Measurements from ENCODE around the gene WDR36.

Gene WDR36

GRCh38 chr5:111092062-111092853 is at the start of gene WDR36:
TSS of gene WDR36 (plus strand) at chr5:111092348. CDS start at chr5:111092457, 109 bp downstream.
- DNase-seq, result peak; percentile 90

GRCh38 chr5:111043712-111044506 is 48.2 kb upstream of the WDR36 start:
- DNase-seq, result no peak

DNA sequence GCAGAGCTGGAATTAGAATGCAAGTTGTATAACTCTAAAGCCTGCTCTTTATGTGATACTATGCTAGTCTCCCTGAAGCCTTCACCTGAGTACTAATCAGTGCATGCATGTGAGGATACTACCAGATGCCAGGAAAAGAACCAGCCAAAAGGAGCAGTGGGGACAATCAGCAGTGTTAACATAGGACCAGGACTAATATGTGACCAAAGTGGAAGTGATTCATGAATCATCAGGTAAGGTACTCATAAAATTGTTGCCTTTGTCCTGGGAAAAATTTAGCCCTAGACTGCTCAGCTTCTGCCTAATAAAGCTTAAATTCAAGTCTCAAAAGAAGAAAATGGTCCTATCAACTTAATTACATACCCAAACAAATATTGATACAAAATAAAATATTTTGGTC is 34.1 kb upstream of the WDR36 start:
- no peak for DNase-seq

- DNase-seq, result no peak
These were observed 32.0 kb upstream of the WDR36 start for GRCh38 chr5:111060169-111060568.

DNA sequence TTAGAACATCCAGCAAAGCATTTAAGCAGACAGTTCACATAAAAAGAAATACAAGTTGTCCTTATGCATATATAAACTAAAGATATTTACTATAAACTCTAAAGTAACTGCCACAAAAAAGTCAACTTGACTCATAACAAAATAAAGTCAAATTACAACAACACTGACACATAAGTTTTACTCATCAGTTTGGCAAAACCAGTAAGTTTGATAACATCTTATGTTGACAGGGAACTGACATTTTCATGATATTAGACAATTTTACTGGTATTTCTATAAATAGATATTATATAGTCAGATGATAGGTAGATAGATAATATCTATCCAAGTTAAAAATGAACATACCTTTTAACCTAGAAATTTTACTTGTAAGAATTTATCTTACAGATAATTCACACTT is 30.5 kb upstream of the WDR36 start:
- DNase-seq, result no peak

DNA sequence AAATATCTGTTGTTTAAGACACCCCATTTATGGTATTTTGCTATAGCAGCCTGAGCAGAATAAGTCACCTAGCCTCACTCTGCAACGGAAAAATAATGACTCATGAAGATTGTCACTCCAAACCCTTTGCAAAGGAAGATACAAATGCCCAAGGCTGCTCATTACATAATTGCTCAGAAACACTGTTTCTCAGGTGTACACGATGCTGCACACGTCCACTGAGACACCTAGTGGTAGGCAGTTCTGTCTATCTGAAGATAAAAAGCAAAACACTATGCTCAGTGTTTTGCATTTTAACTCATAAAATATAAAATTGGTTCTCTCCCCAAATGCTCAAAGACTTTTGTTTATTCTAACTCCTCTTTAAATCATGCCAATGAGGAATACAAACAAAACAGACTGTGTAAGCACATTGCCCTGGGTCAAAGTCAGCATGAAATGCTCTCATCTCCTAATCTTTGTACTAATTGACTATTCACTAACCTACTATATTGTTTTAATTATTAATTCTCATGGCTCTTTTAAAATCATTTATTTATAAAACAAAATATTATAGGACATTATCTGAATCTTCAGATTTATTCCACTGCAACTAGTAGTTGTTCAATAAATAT is 28.3 kb upstream of the WDR36 start:
- DNase-seq, result no peak

DNA sequence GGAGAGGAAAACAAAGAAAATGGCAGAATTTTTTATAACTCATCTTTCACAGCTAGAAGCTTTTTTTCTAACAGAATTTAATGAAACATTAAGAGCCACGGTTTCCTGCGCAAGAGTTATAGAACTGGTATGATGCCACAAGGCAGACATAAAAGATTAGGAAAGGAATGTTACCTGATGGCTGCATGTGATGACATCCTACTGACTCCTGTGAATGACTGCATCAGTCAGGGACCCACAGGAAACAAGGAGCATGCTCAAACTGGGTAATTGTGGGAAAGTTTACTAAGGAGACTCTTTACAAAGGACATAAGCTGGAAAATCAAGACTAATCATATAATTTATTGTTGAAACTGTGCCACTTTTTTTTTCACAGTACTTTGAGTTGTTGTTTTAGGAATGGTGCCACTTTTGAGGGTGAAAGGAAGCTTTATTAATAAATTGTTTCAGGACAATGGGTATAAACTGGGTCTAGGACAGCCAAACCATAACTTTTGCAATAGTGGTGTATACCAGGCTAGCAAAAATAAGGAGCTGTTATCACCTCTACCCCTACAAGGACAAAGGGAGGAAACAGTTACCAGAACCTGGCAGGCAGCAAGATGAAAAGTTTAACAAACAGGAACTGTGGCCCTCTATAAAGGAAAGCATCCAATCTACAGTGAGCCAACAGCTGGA is 25.7 kb upstream of the WDR36 start:
- DNase-seq, result no peak

DNA sequence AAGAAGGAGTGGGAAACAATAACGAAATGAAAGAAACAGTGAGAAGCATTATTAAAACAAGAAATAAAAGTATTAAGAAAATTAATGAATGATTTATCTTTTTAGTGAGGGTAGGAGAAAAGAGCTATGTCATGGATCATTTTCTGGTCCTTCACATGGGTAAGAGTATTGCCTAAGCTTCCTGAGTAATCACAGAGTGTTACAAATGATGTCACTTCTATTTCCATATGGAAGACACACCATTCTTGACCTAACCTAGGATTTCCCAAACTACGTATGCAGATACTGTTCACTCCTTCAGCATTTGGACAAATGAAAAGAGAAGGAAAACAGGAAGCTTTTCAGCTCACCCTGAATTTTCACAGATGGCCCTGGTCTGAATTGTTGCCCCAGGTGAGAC is 23.9 kb upstream of the WDR36 start:
- DNase-seq, result no peak

DNA sequence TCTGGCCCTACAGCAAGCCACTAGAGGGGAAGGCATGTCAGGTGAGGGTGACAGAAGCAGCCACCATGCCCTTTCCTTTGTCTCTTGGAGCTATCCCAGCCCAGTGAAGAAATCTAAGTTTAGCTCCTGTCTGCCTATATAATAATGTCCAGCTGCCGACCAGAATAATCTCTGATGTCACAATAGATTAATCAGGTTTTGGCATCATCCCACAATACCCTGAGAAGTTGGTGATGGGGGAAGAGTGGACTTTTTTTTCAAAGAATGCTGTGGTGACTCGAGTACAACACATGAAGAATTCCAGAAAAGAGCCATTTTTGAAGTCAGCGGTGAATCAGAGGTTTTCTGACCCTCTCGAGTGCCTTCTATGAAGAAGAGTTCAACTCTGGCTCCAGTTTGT is 22.3 kb upstream of the WDR36 start:
- no peak for DNase-seq

- no peak for DNase-seq
These were observed 21.6 kb upstream of the WDR36 start for GRCh38 chr5:111070272-111071134.

GRCh38 chr5:111071413-111071812 is 20.7 kb upstream of the WDR36 start, which contains the start of gene TSLP:
TSS of gene TSLP (plus strand) at chr5:111071713. CDS start at chr5:111071891, 178 bp downstream.
- no peak for DNase-seq

- peak; percentile 4 for DNase-seq
These were observed 19.0 kb upstream of the WDR36 start for GRCh38 chr5:111072949-111073682.

GRCh38 chr5:111074244-111074643 is 17.9 kb upstream of the WDR36 start:
- DNase-seq, result no peak

DNA sequence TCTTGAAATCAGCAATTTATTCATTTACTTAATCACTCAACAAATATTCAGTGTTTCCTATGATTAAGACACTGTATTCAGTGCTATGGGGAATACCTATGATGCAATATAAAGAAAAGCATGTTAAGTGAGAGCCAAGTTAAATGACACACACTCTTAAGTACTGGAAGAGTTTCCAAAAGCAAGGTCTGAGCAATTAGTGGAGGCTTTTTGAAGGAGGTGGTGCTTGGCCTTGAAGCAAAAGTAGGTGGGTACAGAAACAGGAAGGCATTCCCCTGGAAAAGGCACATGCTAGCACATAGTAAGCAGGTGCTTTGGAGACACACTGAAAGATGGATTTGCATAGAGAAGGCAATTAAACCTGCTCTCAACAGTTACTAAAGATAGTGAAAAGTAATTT is 16.6 kb upstream of the WDR36 start:
- DNase-seq, result no peak

DNA sequence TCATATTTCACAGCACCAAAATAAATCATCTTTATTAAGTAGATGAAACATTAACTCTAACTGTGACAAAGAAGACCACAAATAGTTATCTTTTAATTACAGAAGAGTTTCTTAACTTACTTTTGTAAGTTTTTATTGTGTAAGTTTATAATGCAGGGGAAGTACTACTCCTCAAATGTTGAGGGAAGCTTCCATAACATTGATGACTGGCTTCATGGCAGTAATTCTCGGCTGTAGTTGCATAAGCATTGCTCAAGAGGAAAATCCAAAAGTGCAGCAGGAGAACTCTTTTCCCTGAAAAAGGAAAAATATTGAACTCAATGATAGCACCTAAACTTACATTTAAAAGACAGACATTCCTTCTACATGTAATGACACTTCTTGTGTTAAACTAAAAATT is 16.1 kb upstream of the WDR36 start:
- no peak for DNase-seq

DNA sequence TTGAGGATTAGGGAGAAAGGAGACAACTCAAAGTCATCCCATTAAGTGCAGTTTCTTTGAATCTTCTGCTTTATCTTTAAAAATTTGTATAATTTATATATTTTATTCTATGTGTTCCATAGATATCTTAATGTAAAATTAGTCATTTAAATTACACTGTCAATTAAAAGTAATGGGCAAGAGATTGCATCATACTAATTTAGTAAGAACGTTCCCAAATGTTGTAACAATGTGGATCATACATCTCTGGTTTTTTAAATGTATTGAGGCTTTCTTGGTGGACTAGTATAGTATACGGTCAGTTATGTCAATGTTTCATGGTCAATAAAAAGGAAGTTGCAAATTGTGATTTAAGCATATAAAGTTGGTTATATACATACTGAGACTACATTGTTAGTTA is 14.5 kb upstream of the WDR36 start:
- DNase-seq, result no peak

GRCh38 chr5:111079846-111080245 is 12.3 kb upstream of the WDR36 start:
- no peak for DNase-seq

DNA sequence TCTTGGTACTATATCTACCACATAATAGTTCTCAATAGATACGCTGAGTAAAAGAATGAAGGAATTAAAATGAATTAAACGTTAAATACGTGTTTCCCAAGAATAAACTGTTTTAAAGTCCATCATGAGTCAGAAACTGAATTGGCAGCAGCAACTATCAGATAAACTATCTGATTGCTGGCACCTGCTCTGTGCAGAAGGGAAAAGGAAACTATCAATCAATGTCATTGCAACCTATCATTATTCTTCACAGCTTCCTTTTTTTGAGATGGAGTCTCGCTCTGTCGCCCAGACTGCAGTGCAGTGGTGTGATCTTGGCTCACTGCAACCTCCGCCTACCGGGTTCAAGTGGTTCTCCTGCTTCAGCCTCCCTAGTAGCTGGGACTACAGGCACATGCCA is 8.8 kb upstream of the WDR36 start:
- DNase-seq, result no peak

DNA sequence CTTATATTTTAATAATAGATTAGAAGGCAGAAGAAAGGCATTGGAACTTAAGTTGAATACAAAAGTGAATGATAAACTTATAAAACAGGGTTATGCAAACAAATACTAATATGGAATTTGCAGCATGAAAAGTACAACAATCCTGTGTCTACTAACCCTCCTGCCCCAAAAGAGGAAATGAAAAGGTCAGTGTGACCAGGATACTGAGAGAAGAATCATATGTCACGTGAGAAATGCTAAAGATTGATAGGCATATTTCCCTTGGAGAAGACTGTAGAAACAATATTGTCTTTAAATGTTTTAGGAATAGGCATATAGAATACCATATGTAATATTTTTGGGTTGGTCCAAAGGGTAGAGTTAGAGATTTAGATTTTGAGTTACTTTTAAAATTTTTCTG is 3.8 kb downstream of the WDR36 start:
- DNase-seq, result no peak

GRCh38 chr5:111099058-111099778 is 7.1 kb downstream of the WDR36 start:
- DNase-seq, result no peak

Data from NCI-H1048 (cell line).